HT-29 (cell line): ENCODE measurements around the gene CBY3. TPM values are rescaled to one million over a fixed set of nuclear protein-coding genes. Genes with fewer than 3 reads are reported as not detected.

Source experiments
- small RNA-seq: library from RNA; depleted of rRNA; stranded (forward); fragments of <200 nt; gene quantifications from one replicate; pipeline ENCODE3, GENCODE V24; 2014
- total RNA-seq: library from RNA; depleted of rRNA; stranded (reverse); fragments of >200 nt; shearing (Covaris generic); gene quantifications from 2 replicates; pipeline ENCODE4 v1.2.3, GENCODE V29; 2014; rRNA removed

Gene CBY3
- total RNA-seq, 1 experiment from 2014 or later = not detected

Small RNA genes within 50 kb of the gene (small RNA-seq; reads per million reads assigned to genes)
- gene RF00017 = not detected

Other genes with a start within 250 kb of the CBY3 start
- gene RUFY1, start 130.5 kb downstream of the CBY3 start, total RNA-seq = 41.8 and 45.5 TPM in 2 replicates
- gene HNRNPH1, start 57.4 kb downstream of the CBY3 start, total RNA-seq = 436 and 484 TPM in 2 replicates
- 239 and 260 TPM in 2 replicates for gene CANX, start 17.9 kb upstream of the CBY3 start, total RNA-seq
- 15.4 and 30.0 TPM in 2 replicates for gene MAML1, start 51.8 kb upstream of the CBY3 start, total RNA-seq
- not detected in 2 replicates for gene LTC4S, start 113.0 kb upstream of the CBY3 start, total RNA-seq
- gene MGAT4B, start 125.8 kb upstream of the CBY3 start, total RNA-seq = 576 and 633 TPM in 2 replicates
- 1,334 and 1,661 TPM in 2 replicates for gene SQSTM1, start 139.9 kb upstream of the CBY3 start, total RNA-seq
- gene MRNIP, start 177.8 kb upstream of the CBY3 start, total RNA-seq = 21.1 and 24.7 TPM in 2 replicates
- 59.9 and 70.6 TPM in 2 replicates for gene TBC1D9B, start 226.9 kb upstream of the CBY3 start, total RNA-seq